Thoracic aorta (tissue), 2 donors: ENCODE data around the gene PUSL1. TPM values are rescaled to one million over a fixed set of nuclear protein-coding genes. Genes with fewer than 3 reads are reported as not detected.

Experiments
- ATAC-seq: fragments of 150-250 bp; one replicate; pipeline ENCODE4 v1.8.0; 2017; ENCODE audit warnings: low read depth; ENCODE audit not compliant: insufficient number of reproducible peaks, low FRiP score
- DNase-seq: peaks from one replicate; pipeline ENCODE4 v3.0.0-alpha.2; 2020; ENCODE audit warnings: low spot score
- H3K27ac ChIP-seq, 2 donors: fragments of 200-600 bp; sonication (generic); 1 replicate in 1 of 2; 2 replicates in 1 of 2; pipeline ENCODE4 v1.5.1; 2016; ENCODE audit warnings: mild to moderate bottlenecking in 2 of 2, moderate library complexity in 2 of 2
- H3K27me3 ChIP-seq: fragments of 200-600 bp; sonication (generic); replicated peaks from 2 replicates; pipeline ENCODE4 v1.6.0; 2016; ENCODE audit warnings: mild to moderate bottlenecking; ENCODE audit not compliant: insufficient read depth
- H3K36me3 ChIP-seq: fragments of 200-600 bp; sonication (generic); one replicate; pipeline ENCODE4 v1.5.1; 2016
- H3K4me1 ChIP-seq, 2 donors: fragments of 200-600 bp; sonication (generic); 1 replicate in 1 of 2; 2 replicates in 1 of 2; pipeline versions ENCODE4 v1.5.1 to v1.6.0; 2016; ENCODE audit warnings: low read depth in 2 of 2, mild to moderate bottlenecking in 1 of 2; ENCODE audit not compliant: control insufficient read depth in 1 of 2
- H3K4me3 ChIP-seq: fragments of 200-600 bp; sonication (generic); 2 replicates; pipeline ENCODE4 v1.5.1; 2016; ENCODE audit warnings: mild to moderate bottlenecking
- H3K9me3 ChIP-seq: fragments of 200-600 bp; sonication (generic); 2 replicates; pipeline ENCODE4 v1.5.1; 2016
- total RNA-seq, 2 donors: library from RNA; depleted of rRNA; stranded (reverse); fragments of >200 nt; gene quantifications; one replicate each; pipeline versions ENCODE4 v1.1.0 to v1.2.3, GENCODE V29; 2016
- TF ChIP-seq, protein P1 (sequence below): fragments of 200-600 bp; sonication (generic); IDR thresholded peaks from one replicate; pipeline ENCODE4 v1.5.1; 2019; ENCODE audit warnings: antibody characterized with exemption

PUSL1 gene
- total RNA-seq, 2 donors from 2014 or later, result 22.1 to 22.6 TPM

DNA sequence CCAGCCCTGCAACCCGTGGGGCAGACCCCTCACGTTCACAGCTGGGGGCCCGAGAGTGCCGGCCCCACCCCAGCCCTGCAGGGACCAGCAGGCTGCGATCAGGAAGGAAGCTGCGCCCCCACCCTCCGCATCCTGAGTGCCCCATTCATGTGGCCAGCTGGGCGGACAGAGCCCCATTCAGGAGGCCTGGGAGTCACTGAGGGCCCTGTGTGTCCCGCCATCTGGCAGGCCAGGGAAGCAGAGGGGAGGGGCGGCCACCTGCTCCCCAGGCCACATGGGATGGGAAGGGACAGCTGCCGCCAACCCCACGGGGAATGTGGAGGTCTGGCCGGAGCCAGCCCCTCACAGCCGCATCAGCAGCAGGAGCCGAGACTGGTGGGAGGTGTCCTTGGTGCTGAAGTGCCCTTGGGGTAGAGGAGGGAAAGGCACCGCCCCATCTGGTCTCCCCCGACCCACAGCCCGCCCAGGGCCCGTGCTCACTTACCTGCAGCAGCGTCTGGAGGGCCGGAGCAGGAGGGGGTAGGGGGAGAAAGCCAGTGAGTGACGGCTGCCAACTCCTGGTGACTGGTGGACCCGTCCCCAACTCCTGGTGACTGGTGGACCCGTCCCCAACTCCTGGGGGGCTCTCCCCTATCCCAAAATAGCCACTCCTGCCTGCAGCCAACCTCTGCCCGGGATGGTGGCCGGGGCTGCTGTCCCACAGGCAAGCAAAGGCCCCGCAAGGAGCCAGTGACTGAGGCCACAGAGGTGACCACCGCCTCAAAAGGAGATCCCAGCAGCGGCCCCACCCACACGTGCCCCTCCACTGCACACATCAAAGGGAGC is 9.3 kb upstream of the PUSL1 start:
- ATAC-seq (no peak), DNase-seq (no peak)
- H3K9me3 ChIP-seq, result no peaks in the 10 kb centered on the region
- no peak overlapping the region for H3K27ac ChIP-seq
- no peaks in the 10 kb centered on the region for H3K4me1 ChIP-seq
- H3K4me3 ChIP-seq, result no peak overlapping the region
- TF ChIP-seq, protein P1, sequence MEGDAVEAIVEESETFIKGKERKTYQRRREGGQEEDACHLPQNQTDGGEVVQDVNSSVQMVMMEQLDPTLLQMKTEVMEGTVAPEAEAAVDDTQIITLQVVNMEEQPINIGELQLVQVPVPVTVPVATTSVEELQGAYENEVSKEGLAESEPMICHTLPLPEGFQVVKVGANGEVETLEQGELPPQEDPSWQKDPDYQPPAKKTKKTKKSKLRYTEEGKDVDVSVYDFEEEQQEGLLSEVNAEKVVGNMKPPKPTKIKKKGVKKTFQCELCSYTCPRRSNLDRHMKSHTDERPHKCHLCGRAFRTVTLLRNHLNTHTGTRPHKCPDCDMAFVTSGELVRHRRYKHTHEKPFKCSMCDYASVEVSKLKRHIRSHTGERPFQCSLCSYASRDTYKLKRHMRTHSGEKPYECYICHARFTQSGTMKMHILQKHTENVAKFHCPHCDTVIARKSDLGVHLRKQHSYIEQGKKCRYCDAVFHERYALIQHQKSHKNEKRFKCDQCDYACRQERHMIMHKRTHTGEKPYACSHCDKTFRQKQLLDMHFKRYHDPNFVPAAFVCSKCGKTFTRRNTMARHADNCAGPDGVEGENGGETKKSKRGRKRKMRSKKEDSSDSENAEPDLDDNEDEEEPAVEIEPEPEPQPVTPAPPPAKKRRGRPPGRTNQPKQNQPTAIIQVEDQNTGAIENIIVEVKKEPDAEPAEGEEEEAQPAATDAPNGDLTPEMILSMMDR, result no peak
- no peaks in the 10 kb centered on the region for H3K36me3 ChIP-seq
- no peaks in the 10 kb centered on the region for H3K27me3 ChIP-seq

DNA sequence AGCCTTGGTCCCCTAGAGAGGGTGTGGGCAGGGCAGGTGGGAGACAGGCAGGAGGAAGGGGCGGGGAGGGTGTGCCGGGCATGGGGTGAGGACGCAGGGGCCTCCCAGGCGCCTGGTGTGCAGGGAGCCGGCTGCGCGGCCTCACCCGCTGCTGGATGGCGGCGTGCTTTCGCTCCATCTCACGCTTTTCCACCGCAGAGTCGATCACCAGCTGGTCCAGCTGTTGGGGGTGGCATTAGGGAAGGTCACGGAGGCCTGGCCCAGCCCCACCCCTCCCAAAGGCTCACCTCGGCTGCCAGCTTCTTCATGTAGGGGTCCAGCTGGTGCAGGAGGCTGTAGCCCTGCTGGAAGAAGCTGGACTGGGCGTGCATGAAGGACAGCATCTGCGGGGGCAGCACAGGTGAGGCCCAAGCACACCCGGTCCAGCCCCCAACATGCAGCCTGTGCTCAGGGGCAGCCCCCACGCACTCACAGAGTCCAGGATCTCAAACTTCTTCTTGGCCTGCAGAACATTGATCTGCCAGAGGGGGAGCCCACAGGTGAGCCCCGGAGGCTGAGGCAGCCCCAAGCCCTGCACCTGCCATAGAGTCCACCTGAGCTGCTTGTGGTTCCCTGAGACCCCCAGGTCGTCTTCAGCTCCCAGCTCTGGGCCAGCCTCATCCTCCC is 8.6 kb upstream of the PUSL1 start:
- H3K27ac ChIP-seq, result no peak overlapping the region
- ATAC-seq (no peak), DNase-seq (no peak)
- TF ChIP-seq, protein P1, result no peak
- no peaks in the 10 kb centered on the region for H3K9me3 ChIP-seq
- no peaks in the 10 kb centered on the region for H3K36me3 ChIP-seq
- H3K4me1 ChIP-seq, result peaks cover 5 to 7% of the 10 kb centered on the region in 2 donors
- H3K27me3 ChIP-seq, result no peaks in the 10 kb centered on the region
- H3K4me3 ChIP-seq, result no peak overlapping the region

DNA sequence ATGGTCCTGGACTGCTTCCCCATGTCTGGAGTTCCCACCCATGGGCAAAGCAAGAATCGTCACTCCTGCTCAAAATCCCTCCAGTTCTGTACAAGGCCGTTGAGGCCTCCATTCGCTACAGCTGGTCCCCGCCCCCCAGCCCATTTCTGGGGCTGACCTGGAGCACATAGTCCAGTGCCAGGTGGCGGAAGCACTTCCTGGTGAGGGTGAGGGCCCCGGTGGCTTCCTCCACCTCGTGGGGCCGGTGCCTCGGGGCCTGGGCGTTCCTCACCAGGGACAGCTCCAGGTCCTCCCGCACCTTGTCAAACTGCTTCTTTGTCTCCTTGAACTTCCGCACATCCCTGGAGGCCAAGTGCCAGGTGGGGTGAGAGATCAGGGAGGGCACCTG is 8.1 kb upstream of the PUSL1 start:
- peaks cover 10 to 12% of the 10 kb centered on the region in 2 donors for H3K4me1 ChIP-seq
- ATAC-seq (no peak), DNase-seq (no peak)
- H3K27me3 ChIP-seq, result no peaks in the 10 kb centered on the region
- no peak overlapping the region for H3K27ac ChIP-seq
- no peaks in the 10 kb centered on the region for H3K9me3 ChIP-seq
- TF ChIP-seq, protein P1, result no peak
- H3K4me3 ChIP-seq, result no peak overlapping the region
- no peaks in the 10 kb centered on the region for H3K36me3 ChIP-seq

DNA sequence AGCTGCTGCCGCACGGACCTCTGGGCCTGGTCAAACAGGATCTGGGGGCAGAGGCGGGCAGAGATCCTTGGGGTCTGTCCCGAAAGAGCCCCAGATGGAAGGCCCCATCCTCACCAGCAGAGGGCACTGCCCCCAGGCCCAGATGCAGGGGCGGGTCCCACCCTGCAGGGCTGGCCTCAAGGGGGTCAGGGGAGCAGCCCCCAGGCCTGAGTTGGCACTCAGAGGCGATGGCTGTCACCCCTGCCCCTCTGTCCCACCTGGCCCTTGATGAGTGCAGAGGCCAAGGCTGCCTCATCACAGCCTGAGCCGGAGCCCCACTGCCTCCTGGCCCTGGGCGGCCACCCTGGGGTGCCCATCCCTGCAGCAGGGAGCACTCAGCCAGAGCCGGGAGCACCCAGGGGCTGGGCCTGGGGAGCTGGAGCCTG is 6.4 kb upstream of the PUSL1 start:
- H3K27me3 ChIP-seq, result no peaks in the 10 kb centered on the region
- no peaks in the 10 kb centered on the region for H3K9me3 ChIP-seq
- H3K4me1 ChIP-seq, result peaks cover 27 to 29% of the 10 kb centered on the region in 2 donors
- ATAC-seq, result no peak
- no peak for DNase-seq
- no peaks in the 10 kb centered on the region for H3K36me3 ChIP-seq
- no peak overlapping the region for H3K27ac ChIP-seq
- no peak overlapping the region for H3K4me3 ChIP-seq
- TF ChIP-seq, protein P1, result peak; percentile 11

DNA sequence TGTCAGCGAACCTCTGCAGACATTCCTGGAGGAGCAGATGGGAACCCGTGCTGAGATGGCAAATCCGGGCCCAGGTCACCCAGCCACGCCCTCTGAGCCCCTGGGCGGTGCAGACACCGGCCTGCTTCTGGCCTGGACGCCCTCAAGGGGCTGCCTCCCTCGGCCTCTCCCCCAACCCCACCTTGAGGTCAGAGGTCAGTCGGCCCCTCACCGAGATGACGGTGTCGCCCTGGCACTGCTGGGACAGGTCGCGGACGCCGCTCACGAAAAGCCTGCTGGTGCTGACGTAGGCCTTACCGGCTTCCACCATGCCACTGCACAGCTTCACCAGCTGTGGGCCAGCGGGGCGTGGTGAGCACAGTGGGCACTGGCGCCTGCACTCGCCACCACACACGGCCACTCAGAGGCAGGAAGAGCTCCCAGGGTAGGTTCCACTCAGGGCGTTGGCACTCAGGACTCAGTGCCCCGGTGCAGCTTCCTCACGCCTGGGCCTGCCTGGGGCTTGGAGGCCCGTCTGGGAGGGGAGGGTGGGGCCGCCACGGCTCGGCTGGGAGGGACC is 5.4 kb upstream of the PUSL1 start:
- Histone ChIP-seq H3K4me1 (peaks cover 29 to 31% of the 10 kb centered on the region in 2 donors), H3K27me3 (no peaks in the 10 kb centered on the region), H3K36me3 (no peaks in the 10 kb centered on the region), H3K4me3 (no peak overlapping the region), H3K9me3 (no peaks in the 10 kb centered on the region), H3K27ac (no peak overlapping the region)
- TF ChIP-seq, protein P1, result no peak
- ATAC-seq (no peak), DNase-seq (no peak)
